Stimulated activated CD4-positive, alpha-beta T cell treated with anti-CD3 and anti-CD28 coated beads, Interleukin-1b, Interleukin-23, amount 100 ng/mL, for 48 hours (primary cell): ENCODE results near the gene RNPEP.
"Not testable (repeated sequence)": the region's sequence is repeated elsewhere in the genome, so short reads cannot be mapped to it uniquely, and the experiment has no call there.

Experiments
- DNase-seq: peaks from one replicate; pipeline ENCODE4 v3.0.0-alpha.2; 2020

RNPEP gene

DNA sequence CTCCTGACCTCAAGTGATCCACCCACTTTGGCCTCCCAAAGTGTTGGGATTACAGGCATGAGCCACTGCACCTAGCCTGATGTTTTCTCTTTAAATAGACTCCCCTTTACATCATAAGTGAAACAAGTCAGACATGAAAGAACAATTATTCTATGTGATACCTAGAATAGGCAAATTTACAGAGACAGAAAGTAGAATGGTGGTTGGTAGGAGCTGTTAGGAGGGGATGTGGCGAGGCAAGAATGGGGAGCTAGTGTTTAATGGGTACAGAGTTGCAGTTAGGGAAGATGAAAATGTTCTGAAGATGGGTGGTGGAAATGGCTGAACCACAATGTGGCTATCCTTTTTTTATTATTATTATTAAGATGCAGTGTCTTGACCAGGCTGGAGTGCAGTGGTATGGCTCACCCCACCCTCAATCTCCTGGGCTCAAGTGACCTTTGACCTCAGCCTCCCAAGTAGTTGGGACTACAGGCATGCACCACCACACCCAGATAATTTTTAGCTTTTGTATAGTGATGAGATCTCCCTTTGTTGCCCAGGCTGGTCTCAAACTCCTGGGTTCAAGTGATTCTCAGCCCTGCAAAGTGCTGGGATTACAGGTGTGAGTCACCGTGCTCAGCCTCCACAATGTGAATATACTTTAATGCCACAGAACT, 56.4 kb downstream of the RNPEP start:
- no peak for DNase-seq

DNA sequence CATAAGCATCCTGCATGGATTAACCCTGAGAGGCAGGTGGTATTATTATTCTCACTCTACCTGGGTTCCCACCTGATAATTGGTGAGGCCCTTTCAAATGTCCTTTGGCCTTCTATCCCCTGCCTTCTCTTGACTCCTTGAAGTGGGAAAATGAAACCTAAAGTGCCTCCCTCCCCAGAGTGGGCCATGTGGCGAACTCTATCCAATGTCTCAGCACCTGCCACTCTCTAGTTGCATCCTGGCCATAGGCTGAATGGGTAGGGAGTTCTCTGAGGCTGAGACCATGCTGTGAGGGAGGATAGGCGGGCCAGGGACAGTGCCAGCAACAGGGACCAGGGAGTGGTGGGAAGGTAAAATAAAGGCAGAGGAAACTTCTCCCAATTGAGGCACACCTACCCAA, 63.3 kb downstream of the RNPEP start:
- DNase-seq: no peak

DNA sequence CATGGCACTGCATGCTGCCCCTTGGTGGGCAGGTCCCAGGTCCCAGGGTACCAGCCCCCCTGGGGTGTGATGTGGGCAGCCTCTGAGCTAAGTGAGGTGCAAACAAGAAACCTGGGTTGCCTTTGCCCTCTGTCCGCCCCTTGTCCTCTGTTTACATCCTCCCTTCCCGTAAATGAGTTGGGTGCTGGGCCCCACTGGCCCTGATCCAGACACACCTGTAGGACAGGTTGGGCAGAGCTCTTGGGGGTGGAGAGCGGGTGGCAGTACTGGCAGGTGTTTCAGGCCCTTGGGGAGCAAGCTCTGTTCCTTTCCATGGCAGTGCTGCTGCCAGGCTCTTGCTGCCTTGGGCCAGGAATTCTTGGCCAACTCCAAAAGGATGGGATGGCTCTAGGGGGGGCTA, 63.8 kb downstream of the RNPEP start:
- DNase-seq: no peak

GRCh38 chr1:202046748-202047708, 64.6 kb downstream of the RNPEP start:
- no peak for DNase-seq

DNA sequence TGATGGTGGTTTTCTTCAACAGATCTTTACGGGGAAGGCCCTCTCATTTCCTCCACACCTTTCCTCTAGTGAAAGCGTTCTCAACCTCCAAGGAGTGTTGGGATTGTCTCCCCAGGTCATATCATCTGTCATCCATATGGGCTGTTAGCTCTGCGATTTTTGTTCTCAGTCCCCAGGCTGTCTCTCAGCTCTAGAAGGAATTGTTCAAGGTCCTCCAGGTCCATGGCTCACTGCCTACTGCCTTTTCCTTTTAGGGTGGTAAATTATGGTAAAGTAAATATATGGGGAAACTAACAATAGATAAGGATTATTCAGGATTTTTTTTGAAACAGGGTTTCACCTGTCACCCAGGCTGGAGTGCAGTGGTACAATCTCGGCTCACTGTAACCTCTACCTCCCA, 65.5 kb downstream of the RNPEP start:
- DNase-seq: no peak

GRCh38 chr1:202049129-202049528, 66.7 kb downstream of the RNPEP start:
- DNase-seq: no peak

GRCh38 chr1:202054094-202054493, 71.6 kb downstream of the RNPEP start:
- no peak for DNase-seq

GRCh38 chr1:202054673-202055072, 72.2 kb downstream of the RNPEP start:
- DNase-seq: not testable (repeated sequence)
